Lower leg skin (tissue), 4 donors: ENCODE measurements around the gene PBXIP1. TPM values are rescaled to one million over a fixed set of nuclear protein-coding genes. Genes with fewer than 3 reads are reported as not detected.

ENCODE experiments used
- DNase-seq, 2 donors: peaks; one replicate each; pipeline ENCODE4 v3.0.0-alpha.2; 2019; ENCODE audit warnings: low spot score in 2 of 2
- H3K4me3 ChIP-seq: fragments of 200-600 bp; sonication (generic); 2 replicates; pipeline ENCODE4 v1.5.1; 2017; ENCODE audit warnings: mild to moderate bottlenecking, low read depth; ENCODE audit not compliant: poor library complexity, severe bottlenecking
- POLR2A ChIP-seq, 2 donors: fragments of 450-650 bp; IDR thresholded peaks; one replicate each; pipeline ENCODE4 v1.6.1; 2016 to 2017; ENCODE audit warnings: antibody characterized with exemption in 2 of 2, mild to moderate bottlenecking in 1 of 2, moderate library complexity in 1 of 2
- WGBS, 2 donors: methylation state at CpG; one replicate each; pipeline ENCODE4 v1.1.5; 2018; 5-methylcytosine and 5-hydroxymethylcytosine counted together
- intact Hi-C: fragments of 100-400 bp; cut with DNase I; formaldehyde crosslinking; loops from one replicate; pipeline ENCODE4 v1.15.0; 2023; ENCODE audit warnings: low total_unique reads
- total RNA-seq, 4 donors: library from RNA; depleted of rRNA; stranded (reverse); fragments of >200 nt; gene quantifications; one replicate each; pipeline ENCODE4 v1.1.0, GENCODE V29; 2016
- TF ChIP-seq, protein P1 (sequence below), 3 donors: fragments of 450-650 bp; IDR thresholded peaks; one replicate each; pipeline ENCODE4 v1.5.1; 2016; ENCODE audit warnings: antibody characterized with exemption in 3 of 3, mild to moderate bottlenecking in 3 of 3, moderate library complexity in 2 of 3

Gene PBXIP1
- total RNA-seq, 4 donors from 2014 or later, result 52.1 to 84.1 (median 63.7) TPM

GRCh38 chr1:154957091-154957657 lies 1.3 kb upstream of the PBXIP1 start:
- no peak for TF ChIP-seq POLR2A (IDR thresholded peaks at IDR 0.05)
- TF ChIP-seq, protein P1, sequence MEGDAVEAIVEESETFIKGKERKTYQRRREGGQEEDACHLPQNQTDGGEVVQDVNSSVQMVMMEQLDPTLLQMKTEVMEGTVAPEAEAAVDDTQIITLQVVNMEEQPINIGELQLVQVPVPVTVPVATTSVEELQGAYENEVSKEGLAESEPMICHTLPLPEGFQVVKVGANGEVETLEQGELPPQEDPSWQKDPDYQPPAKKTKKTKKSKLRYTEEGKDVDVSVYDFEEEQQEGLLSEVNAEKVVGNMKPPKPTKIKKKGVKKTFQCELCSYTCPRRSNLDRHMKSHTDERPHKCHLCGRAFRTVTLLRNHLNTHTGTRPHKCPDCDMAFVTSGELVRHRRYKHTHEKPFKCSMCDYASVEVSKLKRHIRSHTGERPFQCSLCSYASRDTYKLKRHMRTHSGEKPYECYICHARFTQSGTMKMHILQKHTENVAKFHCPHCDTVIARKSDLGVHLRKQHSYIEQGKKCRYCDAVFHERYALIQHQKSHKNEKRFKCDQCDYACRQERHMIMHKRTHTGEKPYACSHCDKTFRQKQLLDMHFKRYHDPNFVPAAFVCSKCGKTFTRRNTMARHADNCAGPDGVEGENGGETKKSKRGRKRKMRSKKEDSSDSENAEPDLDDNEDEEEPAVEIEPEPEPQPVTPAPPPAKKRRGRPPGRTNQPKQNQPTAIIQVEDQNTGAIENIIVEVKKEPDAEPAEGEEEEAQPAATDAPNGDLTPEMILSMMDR (IDR thresholded peaks at IDR 0.05), result no peak
- no peak for DNase-seq
- no peak overlapping the region for H3K4me3 ChIP-seq
- WGBS, 2 donors, result 23 to 24% methylated on average over 9 of the region's 9 CpGs
- intact Hi-C loops, result loop anchor here (10.0 kb wide), 1 partner anchor 98 kb away; the partner anchor contains the start of gene ADAM15

DNA sequence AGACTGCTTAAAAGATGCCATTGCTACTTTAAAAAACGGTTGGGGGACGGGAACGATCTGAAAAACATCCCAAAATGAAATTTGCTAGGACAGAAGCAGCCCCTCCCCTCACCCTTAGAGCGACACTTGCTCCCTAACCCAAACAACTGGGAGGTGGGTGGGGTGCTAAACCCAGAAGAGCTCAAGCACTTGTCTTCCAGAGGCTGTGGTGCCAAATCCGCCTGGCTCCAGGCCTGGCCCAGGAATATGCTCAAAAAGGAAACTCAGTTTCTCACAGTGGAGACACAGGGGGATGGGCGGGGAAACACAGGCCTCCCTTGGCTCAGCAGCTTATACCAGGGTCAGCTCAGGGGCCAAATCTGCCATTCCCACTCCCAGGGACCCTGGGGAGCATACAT lies 644 bp upstream of the PBXIP1 start:
- WGBS, 2 donors, result 9 to 12% methylated on average over 6 of the region's 6 CpGs
- intact Hi-C loops, result loop anchor here (10.0 kb wide), 1 partner anchor 98 kb away; the partner anchor contains the start of gene ADAM15
- no peak overlapping the region for H3K4me3 ChIP-seq
- TF ChIP-seq, protein P1 (IDR thresholded peaks at IDR 0.05), result no peak
- TF ChIP-seq POLR2A (IDR thresholded peaks at IDR 0.05), result no peak
- DNase-seq, result no peak

GRCh38 chr1:154955039-154955717 lies 721 bp downstream of the PBXIP1 start:
- no peak for DNase-seq
- peak overlapping the region; percentile 45 for H3K4me3 ChIP-seq
- WGBS, 2 donors, result 17 to 21% methylated on average over 4 of the region's 4 CpGs
- TF ChIP-seq, protein P1 (IDR thresholded peaks at IDR 0.05), result no peak
- no peak for TF ChIP-seq POLR2A (IDR thresholded peaks at IDR 0.05)
- intact Hi-C loops, result loop anchor here (10.0 kb wide), 1 partner anchor 100 kb away; the partner anchor contains the start of gene ADAM15

GRCh38 chr1:154954541-154954940 lies 1.4 kb downstream of the PBXIP1 start:
- TF ChIP-seq, protein P1 (IDR thresholded peaks at IDR 0.05), result no peak
- no peak for TF ChIP-seq POLR2A (IDR thresholded peaks at IDR 0.05)
- WGBS, 2 donors, result 61 to 68% methylated on average over 3 of the region's 3 CpGs
- intact Hi-C loops, result loop anchor here (10.0 kb wide), 1 partner anchor 100 kb away; the partner anchor contains the start of gene ADAM15
- H3K4me3 ChIP-seq, result no peak overlapping the region
- DNase-seq, result no peak

GRCh38 chr1:154953611-154954038 lies 2.3 kb downstream of the PBXIP1 start:
- H3K4me3 ChIP-seq, result no peak overlapping the region
- whole genome bisulfite sequencing, 2 donors, result 67 to 100% methylated on average over 1 to 2 of the region's 2 CpGs
- no peak for TF ChIP-seq POLR2A (IDR thresholded peaks at IDR 0.05)
- TF ChIP-seq, protein P1 (IDR thresholded peaks at IDR 0.05), result no peak
- no peak for DNase-seq
- intact Hi-C loops, result loop anchor here (10.0 kb wide), 1 partner anchor 101 kb away; the partner anchor contains the start of gene ADAM15
